H1 (cell line): ENCODE results near the gene MOV10L1. TPM values are rescaled to one million over a fixed set of nuclear protein-coding genes. Genes with fewer than 3 reads are reported as not detected.

Experiments used
- CTCF ChIA-PET: fragments of 300-600 bp; sonication (Branson Sonifier 250); formaldehyde crosslinking; loops from one replicate; lab custom pipeline; 2021; ENCODE audit not compliant: partially characterized antibody; lab: Charles Lee
- POLR2A ChIA-PET: fragments of 300-600 bp; sonication (Branson Sonifier 250); formaldehyde crosslinking; loops from one replicate; lab custom pipeline; 2021; ENCODE audit warnings: inconsistent platforms; ENCODE audit not compliant: partially characterized antibody; lab: Charles Lee
- DNase-seq, 2 experiments: peaks; one replicate each; pipeline versions ENCODE4 v3.0.0 to v3.0.0-alpha.2; 2010 to 2022; ENCODE audit warnings: low spot score in 2 of 2, low read depth in 1 of 2, mixed read lengths in 1 of 2
- FAIRE-seq: peaks from 2 replicates; lab custom pipeline; 2011; peaks lifted over from hg19 to GRCh38; lab: Jason Lieb, UNC
- H2AFZ ChIP-seq: 2 replicates; pipeline ENCODE4 v1.8.1; 2012; ENCODE audit warnings: low read length, inconsistent platforms
- H2AK5ac ChIP-seq: 2 replicates; pipeline ENCODE4 v1.6.1; 2013; ENCODE audit warnings: low read depth, low read length
- H2BK120ac ChIP-seq: replicated peaks from 2 replicates; pipeline ENCODE3; 2013; ENCODE audit warnings: low read depth, low read length, inconsistent platforms
- H2BK12ac ChIP-seq: 2 replicates; pipeline ENCODE4 v1.6.1; 2013; ENCODE audit warnings: low read depth, low read length
- H2BK15ac ChIP-seq: 2 replicates; pipeline ENCODE4 v1.6.1; 2013; ENCODE audit warnings: low read length
- H2BK20ac ChIP-seq: 2 replicates; pipeline ENCODE4 v1.6.1; 2013; ENCODE audit warnings: low read length
- H2BK5ac ChIP-seq: 2 replicates; pipeline ENCODE4 v1.6.1; 2013; ENCODE audit warnings: low read depth, low read length
- H3K14ac ChIP-seq: 2 replicates; pipeline ENCODE4 v1.6.1; 2013; ENCODE audit warnings: inconsistent platforms; ENCODE audit not compliant: insufficient read length
- H3K18ac ChIP-seq: 2 replicates; pipeline ENCODE4 v1.6.1; 2013; ENCODE audit warnings: low read length; ENCODE audit errors: extremely low read depth
- H3K23ac ChIP-seq: 2 replicates; pipeline ENCODE4 v1.6.1; 2013; ENCODE audit warnings: inconsistent platforms; ENCODE audit not compliant: insufficient read length
- H3K23me2 ChIP-seq: 2 replicates; pipeline ENCODE4 v1.6.1; 2013; ENCODE audit warnings: low read depth, low read length
- H3K27ac ChIP-seq: 2 replicates; pipeline ENCODE4 v1.6.1; 2011; ENCODE audit warnings: low read depth, low read length, inconsistent platforms
- H3K27me3 ChIP-seq, 4 experiments: replicated peaks in 1 of 4; 1 replicate in 1 of 4; 2 replicates in 3 of 4; pipeline versions ENCODE4 v1.6.1 to v1.8.1; 2011 to 2013; ENCODE audit warnings: low read length in 3 of 4, mild to moderate bottlenecking in 3 of 4, inconsistent platforms in 2 of 4, mixed read lengths in 2 of 4, moderate library complexity in 1 of 4; ENCODE audit not compliant: control insufficient read depth in 3 of 4, insufficient read depth in 3 of 4; ENCODE audit errors: extremely low read depth in 1 of 4
- H3K36me3 ChIP-seq, 4 experiments: 2 replicates each; pipeline versions ENCODE4 v1.6.1 to v1.8.1; 2011 to 2013; ENCODE audit warnings: mild to moderate bottlenecking in 4 of 4, low read length in 3 of 4, moderate library complexity in 2 of 4, control low read depth in 1 of 4, inconsistent platforms in 1 of 4; ENCODE audit not compliant: insufficient read depth in 4 of 4, control insufficient read depth in 2 of 4
- H3K4ac ChIP-seq: replicated peaks from 2 replicates; pipeline ENCODE3; 2013; ENCODE audit warnings: low read length, low read depth, mixed read lengths, inconsistent platforms; ENCODE audit not compliant: insufficient read length
- H3K4me1 ChIP-seq, 4 experiments: replicated peaks in 1 of 4; 1 replicate in 1 of 4; 2 replicates in 3 of 4; pipeline versions ENCODE4 v1.6.1 to v1.8.1; 2011 to 2013; ENCODE audit warnings: low read length in 3 of 4, inconsistent platforms in 2 of 4, mixed read lengths in 1 of 4; ENCODE audit not compliant: insufficient read depth in 4 of 4, control insufficient read depth in 3 of 4
- H3K4me2 ChIP-seq, 2 experiments: 2 replicates each; pipeline versions ENCODE4 v1.6.1 to v1.8.1; 2011 to 2013; ENCODE audit warnings: low read depth in 2 of 2, low read length in 2 of 2, control low read depth in 1 of 2, inconsistent platforms in 1 of 2, mild to moderate bottlenecking in 1 of 2; ENCODE audit not compliant: insufficient read depth in 1 of 2
- H3K4me3 ChIP-seq, 4 experiments: fragments of 200-600, 300-600 bp in 1 of 4; sonication (generic), shearing (Covaris generic), sonication (Bioruptor Twin) in 1 of 4; 2 replicates each; pipeline versions ENCODE4 v1.5.1 to v1.8.1; 2011 to 2016; ENCODE audit warnings: low read length in 4 of 4, low read depth in 3 of 4, control low read depth in 2 of 4, inconsistent platforms in 2 of 4, mild to moderate bottlenecking in 2 of 4, mixed read lengths in 1 of 4, moderate library complexity in 1 of 4; ENCODE audit not compliant: insufficient read depth in 2 of 4; ENCODE audit errors: extremely low read depth in 1 of 4
- H3K56ac ChIP-seq: replicated peaks from 2 replicates; pipeline ENCODE3; 2013; ENCODE audit warnings: low read depth, mild to moderate bottlenecking, mixed read lengths, low read length, inconsistent platforms; ENCODE audit not compliant: insufficient read length
- H3K79me1 ChIP-seq: 2 replicates; pipeline ENCODE4 v1.6.1; 2013; ENCODE audit warnings: low read depth, low read length, control low read depth
- H3K79me2 ChIP-seq, 2 experiments: 2 replicates each; pipeline versions ENCODE4 v1.6.1 to v1.8.1; 2012 to 2013; ENCODE audit warnings: low read length in 2 of 2, mild to moderate bottlenecking in 2 of 2, inconsistent platforms in 1 of 2; ENCODE audit not compliant: insufficient read depth in 2 of 2, control insufficient read depth in 1 of 2
- H3K9ac ChIP-seq, 4 experiments: replicated peaks in 1 of 4; 1 replicate in 1 of 4; 2 replicates in 3 of 4; pipeline versions ENCODE4 v1.6.1 to v1.8.1; 2011 to 2013; ENCODE audit warnings: low read depth in 3 of 4, low read length in 3 of 4, control low read depth in 2 of 4, mild to moderate bottlenecking in 2 of 4, moderate library complexity in 2 of 4, inconsistent platforms in 1 of 4; ENCODE audit errors: extremely low read depth in 1 of 4
- H3K9me3 ChIP-seq, 2 experiments: 2 replicates each; pipeline versions ENCODE4 v1.6.1 to v1.8.1; 2012 to 2013; ENCODE audit warnings: mild to moderate bottlenecking in 2 of 2, moderate library complexity in 2 of 2, control low read depth in 1 of 2, inconsistent platforms in 1 of 2, low read depth in 1 of 2, low read length in 1 of 2, mixed read lengths in 1 of 2; ENCODE audit not compliant: insufficient read depth in 2 of 2
- H4K20me1 ChIP-seq, 2 experiments: replicated peaks in 1 of 2; 2 replicates each; pipeline versions ENCODE3 to v1.8.1; 2011 to 2013; ENCODE audit warnings: inconsistent platforms in 2 of 2, low read length in 2 of 2, mild to moderate bottlenecking in 1 of 2; ENCODE audit not compliant: insufficient read depth in 2 of 2, control insufficient read depth in 1 of 2
- H4K5ac ChIP-seq: 2 replicates; pipeline ENCODE4 v1.6.1; 2013; ENCODE audit warnings: low read length, low read depth, mixed read lengths, inconsistent platforms; ENCODE audit not compliant: insufficient read length
- H4K8ac ChIP-seq: 2 replicates; pipeline ENCODE4 v1.8.0; 2013; ENCODE audit warnings: mild to moderate bottlenecking, moderate library complexity, low read length, inconsistent platforms; ENCODE audit not compliant: insufficient read depth; ENCODE audit errors: extremely low read depth
- H4K91ac ChIP-seq: replicated peaks from 2 replicates; pipeline ENCODE3; 2013; ENCODE audit warnings: low read length, mixed read lengths, inconsistent platforms; ENCODE audit not compliant: insufficient read length
- BCL11A ChIP-seq, 2 experiments: IDR thresholded peaks; one replicate each; pipeline ENCODE4 v1.6.1; 2011; ENCODE audit warnings: low read depth in 2 of 2, low read length in 2 of 2, mild to moderate bottlenecking in 2 of 2
- BRCA1 ChIP-seq: IDR thresholded peaks from 2 replicates; pipeline ENCODE4 v1.6.1; 2012; ENCODE audit warnings: low read depth, low read length, improper control_type of control experiment
- CBX5 ChIP-seq: fragments of 300-800, 300-1000 bp; sonication (generic); IDR thresholded peaks from 2 replicates; pipeline ENCODE4 v1.7.1; 2016; ENCODE audit warnings: antibody characterized with exemption, low read length, low read depth
- CTBP2 ChIP-seq: IDR thresholded peaks from 2 replicates; pipeline ENCODE4 v1.7.0; 2011; ENCODE audit warnings: borderline replicate concordance, mild to moderate bottlenecking, moderate library complexity, mixed read lengths, low read length; ENCODE audit not compliant: insufficient read depth, insufficient read length
- EZH2 ChIP-seq: fragments of 200-600 bp; sonication (generic); IDR thresholded peaks from 2 replicates; pipeline ENCODE4 v1.7.1; 2012; ENCODE audit warnings: low read depth, mild to moderate bottlenecking, moderate library complexity, low read length, inconsistent platforms; ENCODE audit not compliant: severe bottlenecking
- HDAC6 ChIP-seq: IDR thresholded peaks from one replicate; pipeline ENCODE4 v1.7.1; 2012; ENCODE audit warnings: low read depth, mild to moderate bottlenecking, inconsistent platforms, low read length, moderate library complexity
- PHF8 ChIP-seq: fragments of 200-600 bp; sonication (generic); conservative IDR thresholded peaks from 2 replicates; pipeline ENCODE4 v1.7.1; 2012; ENCODE audit warnings: low read depth, mild to moderate bottlenecking, inconsistent platforms, low read length, moderate library complexity
- RBBP5 ChIP-seq: IDR thresholded peaks from 2 replicates; pipeline ENCODE4 v1.7.1; 2012; ENCODE audit warnings: low read depth, mild to moderate bottlenecking, inconsistent platforms, low read length, moderate library complexity, borderline replicate concordance
- RNF2 ChIP-seq: fragments of 200-900, 300-1000 bp; sonication (generic); IDR thresholded peaks from 2 replicates; pipeline ENCODE4 v1.7.1; 2016; ENCODE audit warnings: borderline replicate concordance, low read depth, mild to moderate bottlenecking, antibody characterized with exemption, low read length; ENCODE audit not compliant: poor library complexity, severe bottlenecking; ENCODE audit errors: missing control alignments
- SAP30 ChIP-seq: fragments of 300-600 bp; sonication (generic); IDR thresholded peaks from 2 replicates; pipeline ENCODE4 v1.7.1; 2012; ENCODE audit warnings: low read length, moderate library complexity, mild to moderate bottlenecking, inconsistent platforms; ENCODE audit not compliant: insufficient read depth, insufficient replicate concordance
- TBP ChIP-seq: IDR thresholded peaks from 2 replicates; pipeline ENCODE4 v1.6.1; 2011; ENCODE audit warnings: low read depth, low read length, improper control_type of control experiment
- WGBS, 2 experiments: shearing (Covaris generic) in 1 of 2; methylation state at CpG; one replicate each; pipeline versions ENCODE4 v1.1.6 to v1.1.7; 2013 to 2015; ENCODE audit warnings: low lambda C conversion rate in 2 of 2, mixed read lengths in 2 of 2, inconsistent platforms in 1 of 2, low coverage in 1 of 2, missing lambda C conversion rate in 1 of 2; ENCODE audit not compliant: insufficient replicate concordance in 2 of 2, insufficient coverage in 1 of 2, insufficient read length in 1 of 2; ENCODE audit errors: extremely low coverage in 1 of 2, missing lambda C conversion rate in 1 of 2; 5-methylcytosine and 5-hydroxymethylcytosine counted together
- polyA plus RNA-seq, 7 experiments: library from polyadenylated mRNA; depleted of rRNA in 3 of 7; stranded (reverse) in 5 of 7; unstranded in 2 of 7; fragments of >200 nt in 5 of 7; fragments of 200-250 nt in 2 of 7; gene quantifications; 1 replicate in 5 of 7; 2 replicates in 1 of 7; 4 replicates in 1 of 7; pipeline versions ENCODE4 v1.2.1 to v1.2.3, GENCODE V29; 2011 to 2013; ENCODE audit warnings: missing spikeins in 2 of 7, mixed read lengths in 2 of 7
- total RNA-seq: library from RNA; stranded (reverse); fragmentation: NEBNext Ultra II Directional; extraction: Animal tissue kit (Norgen Biotek cat#: 25700); gene quantifications from 2 replicates; pipeline ENCODE4 v1.2.1, GENCODE V29; 2021
- TF ChIP-seq, protein P1 (sequence below): IDR thresholded peaks from 2 replicates; pipeline ENCODE4 v1.6.1; 2012; ENCODE audit warnings: inconsistent platforms

The MOV10L1 gene
- total and polyA plus RNA-seq, 2 of the 8 experiments (the other 6 are each of a cell fraction or from before 2014, with no cell fraction given) = 0.32 TPM; not detected in 1

DNA sequence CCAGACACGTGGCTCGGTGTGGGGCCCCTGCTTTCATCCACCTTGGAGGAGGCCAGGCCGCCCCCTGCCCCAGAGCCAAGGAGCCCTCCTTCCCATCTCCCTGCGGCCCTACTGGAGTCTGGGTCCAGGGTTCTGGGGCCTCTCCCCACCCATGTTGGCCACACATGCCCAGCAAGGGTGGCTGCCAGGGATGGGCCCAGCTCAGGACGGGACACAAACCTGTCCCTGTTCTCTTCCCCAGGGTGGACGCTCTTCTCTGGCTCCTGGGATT, 85.3 kb downstream of the MOV10L1 start:
- Histone ChIP-seq H3K14ac (no peak overlapping the region), H3K4ac (no peak overlapping the region), H2BK5ac (no peak overlapping the region), H3K4me3 (no peak overlapping the region), H3K4me2 (no peak overlapping the region), H2AFZ (no peak overlapping the region), H2BK120ac (no peak overlapping the region), H4K5ac (no peak overlapping the region), H3K4me1 (peaks cover 0 to 10% (median 2%) of the 10 kb centered on the region in 4 experiments; a peak in 3 of 7 replicates), H2BK15ac (peak overlapping the region; percentile 72; the same call in 1 of the 2 replicates), H3K9me3 (no peaks in the 10 kb centered on the region), H2AK5ac (no peak overlapping the region), H3K23ac (no peak overlapping the region), H4K20me1 (peaks cover 0 to 7% of the 10 kb centered on the region in 2 experiments), H3K18ac (no peak overlapping the region)
- FAIRE-seq = no peak
- CTCF ChIA-PET = interaction anchor here (1.3 to 1.4 kb wide), 2 partner anchors 9 to 33 kb away, joined by 3 to 6 read pairs; no protein-coding TSS in a partner anchor
- TF ChIP-seq RBBP5 (no peak), SAP30 (no peak), BCL11A (IDR thresholded peaks at IDR 0.05; ENCODE audit: low read depth in 2 of 2, low read length in 2 of 2) (no peak), CBX5 (no peak), TBP (no peak), HDAC6 (no peak), PHF8 (no peak), RNF2 (no peak), BRCA1 (no peak), EZH2 (no peak), CTBP2 (no peak)
- TF ChIP-seq, protein P1, sequence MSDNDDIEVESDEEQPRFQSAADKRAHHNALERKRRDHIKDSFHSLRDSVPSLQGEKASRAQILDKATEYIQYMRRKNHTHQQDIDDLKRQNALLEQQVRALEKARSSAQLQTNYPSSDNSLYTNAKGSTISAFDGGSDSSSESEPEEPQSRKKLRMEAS = no peak
- TF ChIP-seq, all 59 proteins: peak for 0
- Histone ChIP-seq H3K36me3 (no peaks in the 10 kb centered on the region), H3K79me2 (no peaks in the 10 kb centered on the region), H3K23me2 (peaks cover 5% of the 10 kb centered on the region; the same call in 1 of the 2 replicates), H3K79me1 (no peaks in the 10 kb centered on the region; the same call in 1 of the 2 replicates), H2BK20ac (no peak overlapping the region), H2BK12ac (no peak overlapping the region), H3K9ac (no peak overlapping the region), H3K27me3 (peaks cover 0 to 17% (median 7%) of the 10 kb centered on the region in 4 experiments; a peak in 5 of 7 replicates), H3K56ac (no peak overlapping the region), H3K27ac (no peak overlapping the region), H4K91ac (no peak overlapping the region), H4K8ac (no peak overlapping the region)
- no peak for DNase-seq
- 86% methylated on average over 3 of the region's 6 CpGs; no CpG with 5 or more reads in 1 of the 2 experiments for WGBS, 2 experiments
- POLR2A ChIA-PET = no interaction called here
